Kasumi-1 (cell line): ENCODE data around the gene HEATR1.
A peak's percentile ranks its signal among the peaks of the same experiment; 100 is the strongest.
"Not testable (repeated sequence)": the region's sequence is repeated elsewhere in the genome, so short reads cannot be mapped to it uniquely, and the experiment has no call there.

ENCODE experiments used
- DNase-seq, 2 experiments: peaks; one replicate each; lab custom pipeline; 2025; lab: John Stamatoyannopoulos, UW

HEATR1 gene

GRCh38 chr1:236581528-236581927 is 22.8 kb downstream of the HEATR1 start:
- DNase-seq: no peak

DNA sequence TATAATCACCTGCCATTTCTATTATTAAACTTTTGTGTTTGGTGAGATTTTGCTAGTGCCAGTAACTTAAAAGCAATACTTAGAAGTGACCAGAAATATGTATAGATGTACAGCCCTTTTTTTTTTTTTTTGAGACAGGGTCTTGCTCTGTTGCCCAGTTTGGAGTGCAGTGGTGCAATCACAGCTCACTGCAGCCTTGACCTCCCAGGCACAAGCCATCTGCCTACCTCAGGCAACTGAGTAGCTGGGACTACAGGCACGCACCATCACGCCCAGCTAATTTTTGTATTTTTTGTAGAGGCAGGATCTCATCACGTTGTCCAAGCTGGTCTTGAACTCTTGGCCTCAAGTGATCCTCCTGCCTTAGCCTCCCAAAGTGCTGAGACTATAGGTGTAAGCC is 23.9 kb downstream of the HEATR1 start:
- not testable (repeated sequence) for DNase-seq

GRCh38 chr1:236578661-236579060 is 25.7 kb downstream of the HEATR1 start:
- DNase-seq: no peak

DNA sequence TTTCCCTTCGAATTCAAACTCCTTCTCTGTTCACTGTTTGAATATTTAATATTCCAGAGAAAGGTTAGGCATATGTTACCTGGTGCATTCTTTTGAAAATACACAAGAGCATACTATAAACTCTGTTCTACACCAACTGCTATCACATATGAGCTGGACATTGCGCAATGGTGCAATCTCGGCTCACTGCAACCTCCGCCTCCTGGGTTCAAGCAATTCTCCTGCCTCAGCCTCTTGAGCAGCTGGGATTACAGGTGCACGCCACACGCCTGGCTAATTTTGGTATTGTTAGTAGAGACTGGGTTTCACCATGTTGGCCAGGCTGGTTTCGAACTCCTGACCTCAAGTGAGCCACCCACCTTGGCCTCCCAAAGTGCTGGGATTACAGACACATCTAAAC is 27.3 kb downstream of the HEATR1 start:
- DNase-seq: not testable (repeated sequence)

DNA sequence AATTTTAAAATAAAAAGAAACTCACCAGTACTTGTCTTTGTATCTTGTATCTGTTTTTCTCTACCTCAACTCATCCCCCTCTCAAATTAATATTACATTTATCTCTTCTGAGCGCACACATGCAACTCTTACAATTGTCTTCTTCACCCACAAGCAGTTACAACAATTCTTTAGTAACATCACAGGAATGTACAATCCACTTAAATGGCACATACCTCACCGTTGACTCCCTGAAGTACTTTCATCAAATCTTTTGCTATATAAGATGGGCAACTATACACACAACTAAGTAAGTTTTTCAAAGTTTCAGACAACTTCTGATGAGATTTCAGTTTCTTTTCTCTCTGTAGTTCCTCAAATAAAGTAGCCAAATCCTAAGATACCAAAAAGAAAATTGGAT is 28.3 kb downstream of the HEATR1 start:
- DNase-seq: no peak

GRCh38 chr1:236575523-236575922 is 28.8 kb downstream of the HEATR1 start:
- no peak for DNase-seq

GRCh38 chr1:236568285-236568894 is 35.9 kb downstream of the HEATR1 start:
- DNase-seq: no peak

GRCh38 chr1:236565530-236565929 is 38.8 kb downstream of the HEATR1 start:
- DNase-seq: no peak

DNA sequence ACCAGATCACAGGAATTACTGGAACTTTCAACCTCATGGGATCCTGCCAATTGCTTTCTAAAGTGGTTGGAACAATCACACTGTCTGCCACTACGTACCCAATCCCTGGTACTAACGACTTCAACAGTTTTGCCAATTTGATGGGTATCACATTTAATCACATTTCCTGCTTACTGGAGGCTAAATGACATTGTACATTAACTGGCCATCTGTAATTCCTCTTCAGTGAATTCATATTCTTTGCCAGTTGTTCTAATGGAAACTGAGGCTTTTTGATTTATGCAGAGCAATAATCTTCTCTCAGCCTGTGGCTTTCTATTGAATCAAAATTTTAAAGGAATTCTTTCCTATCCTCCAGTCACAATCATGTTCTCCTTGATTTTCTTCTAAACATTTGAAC is 42.3 kb downstream of the HEATR1 start:
- DNase-seq: no peak

GRCh38 chr1:236560213-236560771 is 44.0 kb downstream of the HEATR1 start:
- peak; percentile 3 to 4 for DNase-seq

- DNase-seq: no peak
Measured at GRCh38 chr1:236558846-236559245, 45.5 kb downstream of the HEATR1 start.

DNA sequence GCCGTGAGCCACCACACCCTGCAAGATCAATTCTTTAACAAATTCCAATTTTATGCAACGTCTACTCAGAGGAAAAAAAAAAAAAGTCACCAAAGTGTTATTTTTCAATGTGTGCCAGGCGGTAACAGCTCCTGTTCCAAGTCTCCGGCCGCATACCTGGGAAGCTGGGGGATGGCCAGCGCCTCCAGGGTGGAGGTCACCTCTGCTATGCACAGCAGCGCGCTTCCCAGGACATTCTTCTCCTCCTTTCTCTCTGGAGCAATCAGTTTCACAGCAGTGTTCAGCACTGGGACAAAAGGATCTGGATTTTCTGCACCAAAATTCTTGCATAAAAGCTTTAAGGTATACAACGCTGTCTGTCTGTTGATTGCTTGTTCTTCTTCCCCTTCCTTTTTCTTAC is 46.2 kb downstream of the HEATR1 start:
- DNase-seq: no peak

GRCh38 chr1:236556606-236557005 is 47.7 kb downstream of the HEATR1 start:
- no peak for DNase-seq

DNA sequence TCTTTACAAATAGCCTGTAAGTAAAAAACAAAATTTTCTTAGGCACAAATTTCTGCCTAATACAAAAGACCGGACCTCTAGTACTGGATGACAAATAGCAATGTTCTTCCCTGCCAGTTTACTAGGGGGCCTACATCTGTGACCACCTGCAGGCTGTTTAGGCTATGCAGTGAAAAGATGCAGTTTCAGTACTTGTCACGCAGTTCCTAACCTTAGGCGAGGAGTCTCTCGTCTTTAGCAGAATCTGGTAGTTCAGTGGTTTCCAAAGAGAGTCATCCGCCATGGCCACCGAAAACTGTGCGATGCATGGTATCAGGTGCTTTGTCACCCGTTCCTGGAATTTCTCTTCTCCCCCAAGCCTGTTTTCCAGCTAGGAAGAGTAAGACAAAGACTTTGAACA is 50.9 kb downstream of the HEATR1 start:
- no peak for DNase-seq

- DNase-seq: no peak
Measured at GRCh38 chr1:236552901-236553300, 51.4 kb downstream of the HEATR1 start.

DNA sequence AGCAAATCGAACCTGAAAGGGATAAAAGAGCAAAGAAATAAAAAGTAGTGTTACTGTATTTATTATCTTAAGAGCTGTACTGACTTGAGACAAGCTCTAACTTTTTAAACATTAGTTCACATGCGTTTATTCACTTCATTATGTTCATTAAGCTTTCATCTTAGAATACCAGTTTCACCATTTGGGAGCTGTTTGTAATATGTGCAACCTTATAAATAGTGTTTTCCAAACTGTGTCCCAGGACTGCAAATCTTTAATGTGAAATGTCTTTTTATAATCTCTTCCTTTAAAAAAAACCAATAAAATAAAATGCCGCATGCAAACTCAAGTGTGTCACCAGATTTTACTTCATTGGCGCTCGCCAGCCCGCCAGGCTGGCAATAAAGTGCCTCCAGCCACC is 52.2 kb downstream of the HEATR1 start:
- DNase-seq: no peak

DNA sequence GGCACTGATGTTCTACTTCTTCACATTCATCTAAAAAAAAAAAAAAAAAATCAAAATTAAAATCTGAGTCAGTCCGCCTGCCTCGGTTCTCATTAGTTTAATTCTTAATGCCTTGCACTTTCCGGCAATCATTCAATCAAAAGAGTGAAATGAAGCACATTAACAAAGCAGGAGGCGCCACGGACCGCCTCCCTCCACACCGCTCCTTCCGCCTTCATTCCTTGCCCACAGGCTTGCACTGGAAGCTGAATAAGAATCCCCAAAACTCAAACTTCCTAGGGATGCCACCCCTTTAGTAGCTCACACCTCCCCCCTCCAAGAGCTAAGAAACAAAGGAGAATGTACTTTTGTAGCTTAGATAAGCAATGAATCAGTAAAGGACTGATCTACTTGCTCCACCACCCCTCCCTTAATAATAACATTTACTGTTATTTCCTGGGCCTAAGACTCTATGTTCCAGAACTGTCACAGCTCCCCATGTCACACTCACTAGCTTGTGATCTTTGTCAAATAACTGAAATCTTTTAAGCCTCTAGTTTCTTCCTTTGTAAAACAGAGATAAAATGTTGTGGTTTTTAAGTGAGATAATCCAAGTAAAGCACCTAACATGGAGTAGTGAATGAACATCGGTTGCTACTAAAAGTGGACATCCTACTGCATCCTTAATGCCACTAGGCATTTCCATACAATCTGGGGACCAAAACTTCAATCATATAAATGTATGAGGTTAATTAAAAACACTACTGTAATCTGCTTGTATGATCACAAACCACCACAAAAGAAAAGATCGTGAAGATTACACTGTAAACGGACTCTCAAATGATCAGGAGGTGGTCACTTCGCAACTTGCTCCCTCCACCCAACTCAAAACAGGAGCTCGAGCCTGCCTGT is 53.1 kb downstream of the HEATR1 start:
- DNase-seq: no peak

DNA sequence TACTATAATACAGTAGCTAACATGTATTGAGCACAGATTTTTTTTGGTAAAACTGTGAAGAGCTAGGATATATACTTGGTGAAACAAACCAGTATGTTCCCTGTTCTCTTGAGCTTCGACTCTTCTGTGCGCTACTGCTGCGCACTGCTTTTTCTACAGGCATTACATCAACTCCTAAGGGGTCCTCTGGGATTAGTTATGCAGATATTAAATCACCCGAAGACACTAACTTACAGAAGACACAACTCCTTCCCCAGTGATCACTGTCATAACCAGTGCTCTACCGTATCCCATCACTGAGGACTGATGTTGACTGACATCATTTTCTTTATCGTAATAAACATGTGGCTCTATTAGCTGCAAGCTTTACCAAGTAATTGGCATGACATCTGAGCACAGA is 55.9 kb downstream of the HEATR1 start:
- no peak for DNase-seq

DNA sequence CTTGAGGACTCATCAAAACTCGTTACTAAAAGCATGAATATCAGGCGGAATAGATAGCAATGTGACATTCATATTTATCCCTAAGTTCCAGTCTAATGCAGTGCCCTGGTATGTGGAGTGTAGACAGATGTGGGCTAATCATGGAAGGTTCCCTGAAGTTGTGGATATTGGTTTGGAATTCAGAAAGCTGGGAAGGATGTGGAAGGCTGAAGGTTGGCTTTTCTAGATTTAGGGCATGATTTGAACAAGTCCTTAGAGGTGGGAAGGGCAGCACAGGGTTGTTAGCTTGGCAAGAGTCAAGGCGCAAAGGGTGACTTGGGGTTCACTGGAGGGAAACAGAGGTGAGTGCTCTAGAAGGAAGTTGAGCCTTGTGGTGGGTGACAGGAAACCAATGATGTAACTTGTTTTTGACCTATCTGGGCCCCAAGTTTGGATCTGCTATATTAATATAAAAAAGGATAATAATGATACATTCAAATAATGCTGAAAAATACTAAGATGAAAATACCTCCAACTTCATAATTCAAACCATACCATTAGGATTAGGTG is 58.6 kb downstream of the HEATR1 start:
- DNase-seq: peak; percentile 30

GRCh38 chr1:236543065-236543669 is 61.1 kb downstream of the HEATR1 start:
- DNase-seq: no peak

DNA sequence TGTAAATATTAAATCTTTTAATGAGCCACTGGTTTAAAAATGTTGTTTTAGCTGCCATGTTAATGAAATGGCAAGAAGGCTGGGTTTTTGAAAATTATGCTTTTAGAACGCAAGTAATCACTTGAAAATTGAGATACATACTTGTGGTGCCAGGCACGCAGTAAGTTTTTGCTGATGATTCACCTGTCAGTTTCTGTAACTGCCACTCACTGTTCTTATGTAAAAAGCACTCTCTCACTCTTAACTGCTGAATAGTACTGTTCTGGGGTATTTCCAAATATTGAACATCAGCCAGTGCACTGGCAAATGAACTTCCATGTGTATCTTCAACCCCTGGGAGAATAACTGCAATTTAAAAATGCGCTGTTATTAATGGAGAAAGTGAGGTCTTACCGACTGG is 62.6 kb downstream of the HEATR1 start:
- DNase-seq: no peak

- DNase-seq: no peak
Measured at GRCh38 chr1:236540813-236541465, 63.4 kb downstream of the HEATR1 start.
